Measurements from ENCODE around the gene ARHGAP5. TPM values are rescaled to one million over a fixed set of nuclear protein-coding genes. Genes with fewer than 3 reads are reported as not detected.

Gene ARHGAP5
- total and polyA plus RNA-seq, 2 donors from 2014 or later: 17.7 to 142 TPM

DNA sequence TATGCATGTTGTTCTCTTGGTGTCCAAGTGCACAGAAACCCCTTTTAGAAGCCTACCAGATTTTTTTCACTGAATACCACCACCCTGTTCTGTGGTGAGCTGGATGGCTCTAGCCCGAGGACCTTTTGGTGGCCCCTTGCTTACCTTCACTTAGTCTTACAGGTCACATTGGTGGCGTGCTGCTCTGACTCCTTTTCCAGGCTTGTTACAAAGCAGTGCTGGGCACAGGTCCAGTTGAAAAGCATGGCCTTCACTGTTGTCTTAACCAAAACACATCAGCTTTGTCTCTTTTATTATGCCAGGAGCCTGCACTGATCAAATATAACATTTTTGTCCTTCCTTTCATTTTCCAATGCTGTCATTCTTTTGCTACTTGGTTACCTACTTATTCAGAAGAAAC lies 43.6 kb upstream of the ARHGAP5 start:
- Histone ChIP-seq H3K4me3 (ENCODE audit: low read length in 3 of 3) (no peak overlapping the region), H3K27me3 (ENCODE audit: control insufficient read depth, insufficient read depth, low read length) (no peaks in the 10 kb centered on the region), H3K36me3 (ENCODE audit: control insufficient read depth in 2 of 3, insufficient read depth in 3 of 3, low read length in 3 of 3) (no peaks in the 10 kb centered on the region), H3K9ac (ENCODE audit: low read length in 3 of 3) (no peak overlapping the region), H3K27ac (ENCODE audit: low read depth in 2 of 2, low read length in 2 of 2) (no peak overlapping the region), H3K4me1 (ENCODE audit: control insufficient read depth in 2 of 3, insufficient read depth in 2 of 3, low read depth in 1 of 3, low read length in 3 of 3) (peaks cover 0 to under 1% (median 0%) of the 10 kb centered on the region in 3 donors), H3K9me3 (ENCODE audit: control insufficient read depth in 2 of 3, insufficient read depth in 1 of 3, low read length in 3 of 3) (no peaks in the 10 kb centered on the region)
- TF ChIP-seq, protein P1, sequence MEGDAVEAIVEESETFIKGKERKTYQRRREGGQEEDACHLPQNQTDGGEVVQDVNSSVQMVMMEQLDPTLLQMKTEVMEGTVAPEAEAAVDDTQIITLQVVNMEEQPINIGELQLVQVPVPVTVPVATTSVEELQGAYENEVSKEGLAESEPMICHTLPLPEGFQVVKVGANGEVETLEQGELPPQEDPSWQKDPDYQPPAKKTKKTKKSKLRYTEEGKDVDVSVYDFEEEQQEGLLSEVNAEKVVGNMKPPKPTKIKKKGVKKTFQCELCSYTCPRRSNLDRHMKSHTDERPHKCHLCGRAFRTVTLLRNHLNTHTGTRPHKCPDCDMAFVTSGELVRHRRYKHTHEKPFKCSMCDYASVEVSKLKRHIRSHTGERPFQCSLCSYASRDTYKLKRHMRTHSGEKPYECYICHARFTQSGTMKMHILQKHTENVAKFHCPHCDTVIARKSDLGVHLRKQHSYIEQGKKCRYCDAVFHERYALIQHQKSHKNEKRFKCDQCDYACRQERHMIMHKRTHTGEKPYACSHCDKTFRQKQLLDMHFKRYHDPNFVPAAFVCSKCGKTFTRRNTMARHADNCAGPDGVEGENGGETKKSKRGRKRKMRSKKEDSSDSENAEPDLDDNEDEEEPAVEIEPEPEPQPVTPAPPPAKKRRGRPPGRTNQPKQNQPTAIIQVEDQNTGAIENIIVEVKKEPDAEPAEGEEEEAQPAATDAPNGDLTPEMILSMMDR (IDR thresholded peaks at IDR 0.05; ENCODE audit: borderline replicate concordance, extremely low read depth, insufficient read depth): no peak
- FAIRE-seq (no peak), DNase-seq (no peak)
- intact Hi-C loops (cut with DNase I): no loop called here

DNA sequence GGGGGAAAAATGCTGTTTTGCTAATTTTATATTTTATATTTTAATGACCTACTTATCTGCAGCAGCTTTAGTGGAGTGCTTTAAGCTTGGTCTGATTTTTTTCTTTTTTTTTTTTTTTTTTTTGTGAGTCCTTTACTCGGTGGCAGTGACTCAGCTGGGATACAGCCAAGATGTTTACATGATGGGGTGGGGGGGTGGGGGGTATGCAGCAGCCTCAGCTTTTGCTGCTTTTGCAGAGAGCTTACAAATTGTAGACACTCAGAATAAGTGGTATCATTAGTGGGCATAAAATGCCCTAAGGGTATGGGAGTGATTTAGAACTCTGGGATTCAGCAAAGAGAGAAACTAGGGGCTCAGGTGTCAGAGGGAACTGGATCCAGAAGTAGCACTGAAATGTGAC lies 38.2 kb upstream of the ARHGAP5 start:
- DNase-seq (no peak), FAIRE-seq (no peak)
- intact Hi-C loops (cut with DNase I): no loop called here
- no peak overlapping the region for H3K4me3 ChIP-seq (ENCODE audit: low read length in 3 of 3)
- no peak overlapping the region for H3K9ac ChIP-seq (ENCODE audit: low read length in 3 of 3)
- no peaks in the 10 kb centered on the region for H3K4me1 ChIP-seq (ENCODE audit: control insufficient read depth in 2 of 3, insufficient read depth in 2 of 3, low read depth in 1 of 3, low read length in 3 of 3)
- no peak overlapping the region for H3K27ac ChIP-seq (ENCODE audit: low read depth in 2 of 2, low read length in 2 of 2)
- H3K36me3 ChIP-seq (ENCODE audit: control insufficient read depth in 2 of 3, insufficient read depth in 3 of 3, low read length in 3 of 3): no peaks in the 10 kb centered on the region
- no peaks in the 10 kb centered on the region for H3K9me3 ChIP-seq (ENCODE audit: control insufficient read depth in 2 of 3, insufficient read depth in 1 of 3, low read length in 3 of 3)
- TF ChIP-seq, protein P1 (IDR thresholded peaks at IDR 0.05; ENCODE audit: borderline replicate concordance, extremely low read depth, insufficient read depth): no peak
- no peaks in the 10 kb centered on the region for H3K27me3 ChIP-seq (ENCODE audit: control insufficient read depth, insufficient read depth, low read length)

DNA sequence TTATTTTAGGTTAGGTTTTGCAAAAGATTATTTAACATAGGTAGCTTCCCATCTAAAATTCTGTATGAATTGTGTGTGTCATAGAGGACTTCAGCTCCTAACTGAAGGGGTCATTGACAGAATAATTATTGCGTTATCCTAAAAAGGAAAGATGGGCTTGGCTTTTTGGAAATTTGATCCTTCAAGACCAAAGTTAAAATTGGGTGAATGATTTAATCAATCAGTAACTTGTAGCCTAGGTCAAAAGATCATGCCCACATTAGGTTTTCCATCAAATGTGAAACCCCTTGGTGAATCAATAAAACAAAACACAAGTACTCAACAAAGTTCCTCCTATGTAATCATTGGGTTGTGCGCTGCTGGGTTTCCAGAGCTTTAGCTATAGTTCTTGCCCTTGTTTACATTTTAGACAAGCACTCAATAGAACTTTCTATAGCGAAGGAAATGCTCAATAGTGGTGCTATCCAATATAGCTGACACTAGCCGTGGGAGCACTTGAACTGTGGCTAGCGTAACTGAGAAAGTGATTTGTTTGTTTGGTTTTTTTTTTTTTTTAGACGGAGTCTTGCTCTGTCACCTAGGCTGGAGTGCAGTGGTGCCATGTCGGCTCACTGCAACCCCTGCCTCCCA lies 37.6 kb upstream of the ARHGAP5 start:
- Histone ChIP-seq H3K4me1 (ENCODE audit: control insufficient read depth in 2 of 3, insufficient read depth in 2 of 3, low read depth in 1 of 3, low read length in 3 of 3) (no peaks in the 10 kb centered on the region), H3K27ac (ENCODE audit: low read depth in 2 of 2, low read length in 2 of 2) (no peak overlapping the region), H3K9ac (ENCODE audit: low read length in 3 of 3) (no peak overlapping the region), H3K36me3 (ENCODE audit: control insufficient read depth in 2 of 3, insufficient read depth in 3 of 3, low read length in 3 of 3) (no peaks in the 10 kb centered on the region), H3K9me3 (ENCODE audit: control insufficient read depth in 2 of 3, insufficient read depth in 1 of 3, low read length in 3 of 3) (no peaks in the 10 kb centered on the region), H3K4me3 (ENCODE audit: low read length in 3 of 3) (no peak overlapping the region), H3K27me3 (ENCODE audit: control insufficient read depth, insufficient read depth, low read length) (no peaks in the 10 kb centered on the region)
- DNase-seq (no peak), FAIRE-seq (no peak)
- TF ChIP-seq, protein P1 (IDR thresholded peaks at IDR 0.05; ENCODE audit: borderline replicate concordance, extremely low read depth, insufficient read depth): no peak
- intact Hi-C loops (cut with DNase I): no loop called here

DNA sequence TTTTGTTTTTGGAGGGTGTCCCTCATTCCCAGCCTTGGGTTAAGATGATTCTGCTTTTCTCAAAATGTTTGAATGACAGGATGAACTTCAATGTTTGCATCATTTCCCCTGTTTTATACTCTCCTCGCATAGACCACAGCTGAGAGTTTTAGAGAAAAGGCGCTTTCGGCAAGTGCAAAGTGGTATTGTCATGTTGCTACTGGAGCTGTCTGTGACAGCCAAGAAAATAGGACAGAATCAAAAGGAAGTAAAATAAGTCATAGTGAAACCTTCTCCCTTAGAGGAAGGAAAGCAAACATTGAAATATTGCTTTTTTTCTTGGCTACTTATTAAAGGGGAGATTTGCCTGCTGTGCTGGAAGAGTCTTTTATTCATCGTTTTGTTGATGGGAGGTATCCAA lies 33.5 kb upstream of the ARHGAP5 start:
- H3K36me3 ChIP-seq (ENCODE audit: control insufficient read depth in 2 of 3, insufficient read depth in 3 of 3, low read length in 3 of 3): no peaks in the 10 kb centered on the region
- H3K9ac ChIP-seq (ENCODE audit: low read length in 3 of 3): no peak overlapping the region
- DNase-seq: peak in 1 of 5 donors; percentile 28
- TF ChIP-seq, protein P1 (IDR thresholded peaks at IDR 0.05; ENCODE audit: borderline replicate concordance, extremely low read depth, insufficient read depth): no peak
- H3K4me3 ChIP-seq (ENCODE audit: low read length in 3 of 3): no peak overlapping the region
- FAIRE-seq: no peak
- no peaks in the 10 kb centered on the region for H3K9me3 ChIP-seq (ENCODE audit: control insufficient read depth in 2 of 3, insufficient read depth in 1 of 3, low read length in 3 of 3)
- intact Hi-C loops (cut with DNase I): no loop called here
- H3K4me1 ChIP-seq (ENCODE audit: control insufficient read depth in 2 of 3, insufficient read depth in 2 of 3, low read depth in 1 of 3, low read length in 3 of 3): no peaks in the 10 kb centered on the region
- H3K27me3 ChIP-seq (ENCODE audit: control insufficient read depth, insufficient read depth, low read length): no peaks in the 10 kb centered on the region
- no peak overlapping the region for H3K27ac ChIP-seq (ENCODE audit: low read depth in 2 of 2, low read length in 2 of 2)

Data from kidney (tissue), 14 donors.